MM.1S (cell line): ENCODE results near the gene RAB7A.

Experiments used
- DNase-seq: peaks from one replicate; pipeline ENCODE4 v3.0.0-alpha.2; 2015
- H2AFZ ChIP-seq: fragments of 300-600 bp; sonication (generic); 2 replicates; pipeline ENCODE4 v1.6.0; 2016; ENCODE audit warnings: antibody characterized with exemption, low read length
- H3F3A ChIP-seq: fragments of 300-600 bp; sonication (generic); 2 replicates; pipeline ENCODE4 v1.6.1; 2016; ENCODE audit warnings: mild to moderate bottlenecking, antibody characterized with exemption, low read length, moderate library complexity, mixed read lengths; ENCODE audit not compliant: insufficient read depth
- H3K27ac ChIP-seq: fragments of 300-600 bp; sonication (generic); 2 replicates; pipeline ENCODE4 v1.5.1; 2016; ENCODE audit warnings: mild to moderate bottlenecking, low read length
- H3K27me3 ChIP-seq: fragments of 300-600 bp; sonication (generic); replicated peaks from 2 replicates; pipeline ENCODE4 v1.6.0; 2016; ENCODE audit warnings: low read length; ENCODE audit not compliant: insufficient read depth
- H3K36me3 ChIP-seq: fragments of 300-600 bp; sonication (generic); replicated peaks from 2 replicates; pipeline ENCODE4 v1.6.1; 2016; ENCODE audit warnings: mild to moderate bottlenecking, low read length, mixed read lengths; ENCODE audit not compliant: insufficient read depth
- H3K4me1 ChIP-seq: fragments of 300-600 bp; sonication (generic); 2 replicates; pipeline ENCODE4 v1.6.1; 2016; ENCODE audit warnings: low read length, mixed read lengths
- H3K4me2 ChIP-seq: fragments of 300-600 bp; sonication (generic); 2 replicates; pipeline ENCODE4 v1.6.0; 2016; ENCODE audit warnings: low read depth, low read length
- H3K4me3 ChIP-seq: fragments of 300-600 bp; sonication (generic); 2 replicates; pipeline ENCODE4 v1.5.1; 2016; ENCODE audit warnings: low read length, mixed read lengths
- H3K79me2 ChIP-seq: fragments of 300-600 bp; sonication (generic); 2 replicates; pipeline ENCODE4 v1.6.1; 2016; ENCODE audit warnings: mixed run types, low read length, mixed read lengths
- H3K9ac ChIP-seq: fragments of 300-600 bp; sonication (generic); 2 replicates; pipeline ENCODE4 v1.6.1; 2016; ENCODE audit warnings: low read length, mixed read lengths
- H3K9me2 ChIP-seq: fragments of 300-600 bp; sonication (generic); replicated peaks from 2 replicates; pipeline ENCODE4 v1.6.1; 2016; ENCODE audit warnings: mild to moderate bottlenecking, low read length, mixed read lengths; ENCODE audit not compliant: insufficient read depth
- H3K9me3 ChIP-seq: fragments of 300-600 bp; sonication (generic); replicated peaks from 2 replicates; pipeline ENCODE4 v1.6.1; 2016; ENCODE audit warnings: mild to moderate bottlenecking, low read length, mixed read lengths; ENCODE audit not compliant: insufficient read depth
- H4K20me1 ChIP-seq: fragments of 300-600 bp; sonication (generic); 2 replicates; pipeline ENCODE4 v1.6.1; 2016; ENCODE audit warnings: mild to moderate bottlenecking, low read length, moderate library complexity, mixed read lengths; ENCODE audit not compliant: insufficient read depth
- CTCF ChIP-seq: fragments of 300-600 bp; sonication (generic); IDR thresholded peaks from 2 replicates; pipeline ENCODE4 v1.5.1; 2016; ENCODE audit warnings: antibody characterized with exemption, low read length, mixed read lengths
- EZH2 ChIP-seq: fragments of 300-600 bp; sonication (generic); optimal IDR thresholded peaks from 2 replicates; pipeline ENCODE3; 2017; ENCODE audit warnings: low read depth, mild to moderate bottlenecking, antibody characterized with exemption, low read length, mixed read lengths
- EZH2phosphoT487 ChIP-seq: fragments of 300-600 bp; sonication (generic); IDR thresholded peaks from 2 replicates; pipeline ENCODE4 v1.6.1; 2018; ENCODE audit warnings: antibody characterized with exemption, low read length

Gene RAB7A

GRCh38 chr3:128781164-128781563 is 55.2 kb downstream of the RAB7A start:
- H3K9ac ChIP-seq = no peak overlapping the region
- no peak overlapping the region for H3K4me3 ChIP-seq
- H3K27me3 ChIP-seq = no peaks in the 10 kb centered on the region
- no peaks in the 10 kb centered on the region for H3K4me1 ChIP-seq
- H3K9me3 ChIP-seq = no peaks in the 10 kb centered on the region
- H3K36me3 ChIP-seq = no peaks in the 10 kb centered on the region
- H3K27ac ChIP-seq = no peak overlapping the region
- H3K79me2 ChIP-seq = peaks cover 98% of the 10 kb centered on the region
- no peak overlapping the region for H2AFZ ChIP-seq
- H3K4me2 ChIP-seq = no peak overlapping the region
- TF ChIP-seq EZH2 (no peak), EZH2phosphoT487 (no peak), CTCF (no peak)
- no peaks in the 10 kb centered on the region for H3F3A ChIP-seq
- no peak for DNase-seq
- H4K20me1 ChIP-seq = peaks cover 32% of the 10 kb centered on the region
- H3K9me2 ChIP-seq = no peaks in the 10 kb centered on the region

- H3K9ac ChIP-seq = no peak overlapping the region
- TF ChIP-seq EZH2phosphoT487 = no peak
- TF ChIP-seq EZH2 = no peak
- no peak for TF ChIP-seq CTCF
- no peak overlapping the region for H2AFZ ChIP-seq
- no peaks in the 10 kb centered on the region for H3K27me3 ChIP-seq
- H3K9me3 ChIP-seq = no peaks in the 10 kb centered on the region
- no peak for DNase-seq
- H3K79me2 ChIP-seq = peaks cover 98% of the 10 kb centered on the region
- no peaks in the 10 kb centered on the region for H3K9me2 ChIP-seq
- peaks cover 32% of the 10 kb centered on the region for H4K20me1 ChIP-seq
- H3K4me3 ChIP-seq = no peak overlapping the region
- H3K27ac ChIP-seq = no peak overlapping the region
- no peak overlapping the region for H3K4me2 ChIP-seq
- H3F3A ChIP-seq = no peaks in the 10 kb centered on the region
- no peaks in the 10 kb centered on the region for H3K36me3 ChIP-seq
- H3K4me1 ChIP-seq = no peaks in the 10 kb centered on the region
Measured at GRCh38 chr3:128782282-128783146, 56.5 kb downstream of the RAB7A start.

- peaks cover 37% of the 10 kb centered on the region for H4K20me1 ChIP-seq
- no peak overlapping the region for H3K4me3 ChIP-seq
- no peak for DNase-seq
- no peak overlapping the region for H3K9ac ChIP-seq
- H3K4me1 ChIP-seq = 0 out of 2 replicates have a peak, but pooled peaks cover 3% of the 10 kb centered on the region
- no peak for TF ChIP-seq CTCF
- no peak for TF ChIP-seq EZH2
- no peak for TF ChIP-seq EZH2phosphoT487
- no peak overlapping the region for H2AFZ ChIP-seq
- H3K9me3 ChIP-seq = no peaks in the 10 kb centered on the region
- peaks cover 98% of the 10 kb centered on the region for H3K79me2 ChIP-seq
- H3K9me2 ChIP-seq = no peaks in the 10 kb centered on the region
- H3K27ac ChIP-seq = no peak overlapping the region
- no peak overlapping the region for H3K4me2 ChIP-seq
- no peaks in the 10 kb centered on the region for H3F3A ChIP-seq
- no peaks in the 10 kb centered on the region for H3K36me3 ChIP-seq
- no peaks in the 10 kb centered on the region for H3K27me3 ChIP-seq
Measured at GRCh38 chr3:128783774-128784173, 57.8 kb downstream of the RAB7A start.
